HEK293 (cell line): ENCODE data around the gene LETM1.

ENCODE experiments used
- CTCF ChIP-seq: fragments of 450-650 bp; formaldehyde crosslinking; IDR thresholded peaks from 2 replicates; pipeline ENCODE4 v1.5.1; 2016; ENCODE audit warnings: missing biosample characterization, missing genetic modification characterization
- GLIS2 ChIP-seq: fragments of 450-650 bp; formaldehyde crosslinking; IDR thresholded peaks from 2 replicates; pipeline ENCODE4 v1.5.1; 2016; ENCODE audit warnings: missing biosample characterization, missing genetic modification characterization
- KLF8 ChIP-seq: fragments of 450-650 bp; formaldehyde crosslinking; IDR thresholded peaks from 2 replicates; pipeline ENCODE4 v1.5.1; 2016; ENCODE audit warnings: missing biosample characterization, missing genetic modification characterization
- PATZ1 ChIP-seq: fragments of 450-650 bp; formaldehyde crosslinking; IDR thresholded peaks from 2 replicates; pipeline ENCODE4 v1.5.1; 2016; ENCODE audit warnings: missing biosample characterization, missing genetic modification characterization
- PRDM1 ChIP-seq: fragments of 450-650 bp; formaldehyde crosslinking; IDR thresholded peaks from 2 replicates; pipeline ENCODE4; 2016; ENCODE audit warnings: missing biosample characterization, missing genetic modification characterization
- ZBTB26 ChIP-seq: fragments of 450-650 bp; formaldehyde crosslinking; optimal IDR thresholded peaks from 2 replicates; pipeline ENCODE3; 2016; ENCODE audit warnings: missing biosample characterization, mild to moderate bottlenecking, missing genetic modification characterization
- ZNF114 ChIP-seq: fragments of 450-650 bp; formaldehyde crosslinking; IDR thresholded peaks from 2 replicates; pipeline ENCODE4 v1.5.0; 2017; ENCODE audit warnings: missing biosample characterization, missing genetic modification characterization
- ZNF19 ChIP-seq: fragments of 450-650 bp; formaldehyde crosslinking; IDR thresholded peaks from 2 replicates; pipeline ENCODE4; 2016; ENCODE audit warnings: missing biosample characterization, missing genetic modification characterization, low read depth
- ZNF202 ChIP-seq: fragments of 450-650 bp; formaldehyde crosslinking; IDR thresholded peaks from 2 replicates; pipeline ENCODE4 v1.5.1; 2016; ENCODE audit warnings: missing biosample characterization, missing genetic modification characterization, borderline replicate concordance
- ZNF311 ChIP-seq: fragments of 450-650 bp; formaldehyde crosslinking; IDR thresholded peaks from 2 replicates; pipeline ENCODE4 v1.5.1; 2017; ENCODE audit warnings: missing biosample characterization, missing genetic modification characterization, borderline replicate concordance
- ZNF530 ChIP-seq: fragments of 450-650 bp; formaldehyde crosslinking; IDR thresholded peaks from 2 replicates; pipeline ENCODE4 v1.5.1; 2016; ENCODE audit warnings: low read depth, missing biosample characterization, missing genetic modification characterization
- ZNF600 ChIP-seq: fragments of 450-650 bp; formaldehyde crosslinking; IDR thresholded peaks from 2 replicates; pipeline ENCODE4 v1.5.1; 2016; ENCODE audit warnings: missing biosample characterization, missing genetic modification characterization

GRCh38 chr4:1799387-1800375 is 56.3 kb downstream of the LETM1 start:
- TF ChIP-seq CTCF (tag by site-specific recombination) (no peak), ZNF530 (tag by site-specific recombination) (no peak), ZNF202 (tag by site-specific recombination) (no peak), ZNF19 (tag by site-specific recombination) (no peak), ZNF114 (no peak), ZNF311 (tag by site-specific recombination) (no peak), ZNF600 (tag by site-specific recombination) (no peak), KLF8 (tag by site-specific recombination) (no peak), PRDM1 (no peak), GLIS2 (tag by site-specific recombination) (no peak), ZBTB26 (tag by site-specific recombination) (no peak), PATZ1 (tag by site-specific recombination) (no peak)
